NAMALWA (cell line): ENCODE results near the gene TRNT1.

Experiments
- DNase-seq: peaks from one replicate; pipeline ENCODE4 v3.0.0-alpha.2; 2015; ENCODE audit warnings: low spot score

The TRNT1 gene

GRCh38 chr3:3178498-3179328 is 52.0 kb downstream of the TRNT1 start:
- DNase-seq: no peak

GRCh38 chr3:3179407-3180094 is 52.8 kb downstream of the TRNT1 start, which contains the start of gene CRBN:
Gene CRBN (minus strand): TSS chr3:3179691. CDS start chr3:3179687, 4 bp downstream.
- peak; percentile 92 for DNase-seq

- DNase-seq: no peak
These were observed 53.7 kb downstream of the TRNT1 start for GRCh38 chr3:3180456-3180855.

GRCh38 chr3:3184876-3185275 is 58.1 kb downstream of the TRNT1 start:
- DNase-seq: no peak

GRCh38 chr3:3189102-3189727 is 62.5 kb downstream of the TRNT1 start:
- DNase-seq: no peak

- DNase-seq: no peak
These were observed 63.2 kb downstream of the TRNT1 start for GRCh38 chr3:3189961-3190360.

- DNase-seq: no peak
These were observed 65.0 kb downstream of the TRNT1 start for GRCh38 chr3:3191675-3192285.

GRCh38 chr3:3192286-3192675 is 65.5 kb downstream of the TRNT1 start:
- no peak for DNase-seq

- no peak for DNase-seq
These were observed 68.1 kb downstream of the TRNT1 start for GRCh38 chr3:3194861-3195260.

GRCh38 chr3:3196148-3196861 is 69.6 kb downstream of the TRNT1 start:
- DNase-seq: peak; percentile 20
